Peyer's patch (tissue), 4 donors: ENCODE data around the gene SF1. TPM values are rescaled to one million over a fixed set of nuclear protein-coding genes. Genes with fewer than 3 reads are reported as not detected.

Source experiments
- DNase-seq, 3 donors: peaks; one replicate each; pipeline ENCODE4 v3.0.0-alpha.2; 2017 to 2019
- H3K27ac ChIP-seq, 4 donors: fragments of 200-600 bp; sonication (generic); one replicate each; pipeline ENCODE4 v1.5.1; 2016 to 2019
- H3K27me3 ChIP-seq, 2 donors: fragments of 200-600 bp; sonication (generic); one replicate each; pipeline ENCODE4 v1.5.1; 2019
- H3K36me3 ChIP-seq, 3 donors: fragments of 200-600 bp; sonication (generic); one replicate each; pipeline ENCODE4 v1.5.1; 2016 to 2019
- H3K4me1 ChIP-seq, 4 donors: fragments of 200-600 bp; sonication (generic); one replicate each; pipeline ENCODE4 v1.5.1; 2016 to 2019
- H3K4me3 ChIP-seq, 4 donors: fragments of 200-600 bp; sonication (generic); 1 replicate in 3 of 4; 2 replicates in 1 of 4; pipeline ENCODE4 v1.5.1; 2016 to 2019; ENCODE audit warnings: mild to moderate bottlenecking in 1 of 4
- H3K9me3 ChIP-seq, 4 donors: fragments of 200-600 bp; sonication (generic); one replicate each; pipeline ENCODE4 v1.5.1; 2016 to 2019; ENCODE audit warnings: mild to moderate bottlenecking in 1 of 4
- CTCF ChIP-seq, 6 experiments: fragments of 450-650 bp in 4 of 6; fragments of 200-600 bp in 2 of 6; sonication (generic) in 1 of 6; IDR thresholded peaks; one replicate each; pipeline ENCODE4 v1.5.1; 2017 to 2019; ENCODE audit warnings: antibody characterized with exemption in 6 of 6, mild to moderate bottlenecking in 3 of 6, moderate library complexity in 1 of 6
- POLR2A ChIP-seq, 2 donors: fragments of 450-650 bp; IDR thresholded peaks; one replicate each; pipeline ENCODE4 v1.5.1; 2017; ENCODE audit warnings: antibody characterized with exemption in 2 of 2, mild to moderate bottlenecking in 2 of 2, moderate library complexity in 2 of 2
- total RNA-seq, 4 donors: library from RNA; depleted of rRNA; stranded (reverse); fragments of >200 nt; gene quantifications; one replicate each; pipeline ENCODE4 v1.1.0, GENCODE V29; 2016

The SF1 gene
- total RNA-seq, 4 donors from 2014 or later: 247 to 621 (median 392) TPM

GRCh38 chr11:64794526-64794925 is 16.2 kb upstream of the SF1 start:
- TF ChIP-seq CTCF (IDR thresholded peaks at IDR 0.05): no peak
- TF ChIP-seq POLR2A (IDR thresholded peaks at IDR 0.05): no peak
- H3K4me1 ChIP-seq: peaks cover 0 to 11% (median 0%) of the 10 kb centered on the region in 4 donors
- H3K9me3 ChIP-seq: no peaks in the 10 kb centered on the region
- no peak for DNase-seq
- H3K4me3 ChIP-seq: no peak overlapping the region
- H3K27me3 ChIP-seq: no peaks in the 10 kb centered on the region
- peaks cover 0 to 20% (median 0%) of the 10 kb centered on the region in 3 donors for H3K36me3 ChIP-seq
- no peak overlapping the region for H3K27ac ChIP-seq

- Histone ChIP-seq H3K4me1 (peaks cover 0 to 7% (median 0%) of the 10 kb centered on the region in 4 donors), H3K9me3 (no peaks in the 10 kb centered on the region), H3K4me3 (no peak overlapping the region), H3K27me3 (no peaks in the 10 kb centered on the region), H3K27ac (peak overlapping the region in 1 of 4 donors; percentile 27), H3K36me3 (peaks cover 0 to 20% (median 0%) of the 10 kb centered on the region in 3 donors)
- no peak for DNase-seq
- TF ChIP-seq CTCF (IDR thresholded peaks at IDR 0.05): no peak
- no peak for TF ChIP-seq POLR2A (IDR thresholded peaks at IDR 0.05)
Measured at GRCh38 chr11:64793271-64794160, 15.2 kb upstream of the SF1 start.

- H3K4me3 ChIP-seq: no peak overlapping the region
- DNase-seq: no peak
- H3K9me3 ChIP-seq: no peaks in the 10 kb centered on the region
- H3K4me1 ChIP-seq: peaks cover 0 to 10% (median 0%) of the 10 kb centered on the region in 4 donors
- H3K27me3 ChIP-seq: no peaks in the 10 kb centered on the region
- TF ChIP-seq CTCF (IDR thresholded peaks at IDR 0.05) (no peak), POLR2A (IDR thresholded peaks at IDR 0.05) (no peak)
- H3K36me3 ChIP-seq: peaks cover 0 to 20% (median 0%) of the 10 kb centered on the region in 3 donors
- no peak overlapping the region for H3K27ac ChIP-seq
Measured at GRCh38 chr11:64792482-64792881, 14.1 kb upstream of the SF1 start.

- H3K4me3 ChIP-seq: no peak overlapping the region
- H3K27ac ChIP-seq: no peak overlapping the region
- TF ChIP-seq POLR2A (IDR thresholded peaks at IDR 0.05) (no peak), CTCF (IDR thresholded peaks at IDR 0.05) (no peak)
- H3K36me3 ChIP-seq: peaks cover 0 to 17% (median 0%) of the 10 kb centered on the region in 3 donors
- no peaks in the 10 kb centered on the region for H3K9me3 ChIP-seq
- H3K27me3 ChIP-seq: no peaks in the 10 kb centered on the region
- DNase-seq: no peak
- peaks cover 0 to 12% (median 0%) of the 10 kb centered on the region in 4 donors for H3K4me1 ChIP-seq
Measured at GRCh38 chr11:64791781-64792291, 13.5 kb upstream of the SF1 start.

GRCh38 chr11:64790205-64791095 is 12.1 kb upstream of the SF1 start:
- H3K36me3 ChIP-seq: peaks cover 0 to 6% (median 0%) of the 10 kb centered on the region in 3 donors
- no peak for DNase-seq
- no peak for TF ChIP-seq POLR2A (IDR thresholded peaks at IDR 0.05)
- no peak for TF ChIP-seq CTCF (IDR thresholded peaks at IDR 0.05)

More at GRCh38 chr11:64790205-64791095, 12.1 kb upstream of the SF1 start:
- no peak overlapping the region for H3K4me3 ChIP-seq
- H3K27ac ChIP-seq: no peak overlapping the region
- H3K9me3 ChIP-seq: no peaks in the 10 kb centered on the region
- H3K4me1 ChIP-seq: peaks cover 0 to 12% (median 0%) of the 10 kb centered on the region in 4 donors
- H3K27me3 ChIP-seq: no peaks in the 10 kb centered on the region
